ENCODE measurements around the gene ADK.

The ADK gene

GRCh38 chr10:74322141-74322540, 171.1 kb downstream of the ADK start:
- TF ChIP-seq, protein P1, sequence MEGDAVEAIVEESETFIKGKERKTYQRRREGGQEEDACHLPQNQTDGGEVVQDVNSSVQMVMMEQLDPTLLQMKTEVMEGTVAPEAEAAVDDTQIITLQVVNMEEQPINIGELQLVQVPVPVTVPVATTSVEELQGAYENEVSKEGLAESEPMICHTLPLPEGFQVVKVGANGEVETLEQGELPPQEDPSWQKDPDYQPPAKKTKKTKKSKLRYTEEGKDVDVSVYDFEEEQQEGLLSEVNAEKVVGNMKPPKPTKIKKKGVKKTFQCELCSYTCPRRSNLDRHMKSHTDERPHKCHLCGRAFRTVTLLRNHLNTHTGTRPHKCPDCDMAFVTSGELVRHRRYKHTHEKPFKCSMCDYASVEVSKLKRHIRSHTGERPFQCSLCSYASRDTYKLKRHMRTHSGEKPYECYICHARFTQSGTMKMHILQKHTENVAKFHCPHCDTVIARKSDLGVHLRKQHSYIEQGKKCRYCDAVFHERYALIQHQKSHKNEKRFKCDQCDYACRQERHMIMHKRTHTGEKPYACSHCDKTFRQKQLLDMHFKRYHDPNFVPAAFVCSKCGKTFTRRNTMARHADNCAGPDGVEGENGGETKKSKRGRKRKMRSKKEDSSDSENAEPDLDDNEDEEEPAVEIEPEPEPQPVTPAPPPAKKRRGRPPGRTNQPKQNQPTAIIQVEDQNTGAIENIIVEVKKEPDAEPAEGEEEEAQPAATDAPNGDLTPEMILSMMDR (IDR thresholded peaks at IDR 0.05; ENCODE audit: low read depth, low read length) = no peak
- no peak overlapping the region for H3K4me3 ChIP-seq (replicated peaks in 1 of 2; ENCODE audit: low read depth in 2 of 2, low read length in 2 of 2)
- DNase-seq (ENCODE audit: low read depth in 2 of 2) = no peak

DNA sequence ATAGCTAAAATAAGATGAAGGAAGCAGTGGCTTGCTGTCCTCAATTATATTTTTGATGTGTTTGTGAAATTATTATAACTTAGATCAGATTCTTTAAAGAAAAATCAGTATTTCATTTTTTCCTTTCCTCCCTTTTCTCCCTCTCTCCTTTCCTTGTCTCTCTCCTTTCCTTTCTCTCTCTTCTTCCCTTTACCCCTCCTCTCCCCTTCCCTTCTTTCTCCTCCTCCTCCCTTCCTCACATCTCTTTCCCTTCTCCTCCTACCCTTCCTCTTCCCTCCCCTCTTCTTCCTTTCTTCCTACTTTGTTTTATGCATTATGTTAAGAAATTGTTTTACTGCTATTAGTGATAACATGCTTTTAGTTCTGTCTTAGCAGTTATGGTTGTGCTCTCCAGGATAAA, 171.5 kb downstream of the ADK start:
- TF ChIP-seq, protein P1 (IDR thresholded peaks at IDR 0.05; ENCODE audit: low read depth, low read length) = no peak
- no peak overlapping the region for H3K4me3 ChIP-seq (replicated peaks in 1 of 2; ENCODE audit: low read depth in 2 of 2, low read length in 2 of 2)
- DNase-seq (ENCODE audit: low read depth in 2 of 2) = no peak

DNA sequence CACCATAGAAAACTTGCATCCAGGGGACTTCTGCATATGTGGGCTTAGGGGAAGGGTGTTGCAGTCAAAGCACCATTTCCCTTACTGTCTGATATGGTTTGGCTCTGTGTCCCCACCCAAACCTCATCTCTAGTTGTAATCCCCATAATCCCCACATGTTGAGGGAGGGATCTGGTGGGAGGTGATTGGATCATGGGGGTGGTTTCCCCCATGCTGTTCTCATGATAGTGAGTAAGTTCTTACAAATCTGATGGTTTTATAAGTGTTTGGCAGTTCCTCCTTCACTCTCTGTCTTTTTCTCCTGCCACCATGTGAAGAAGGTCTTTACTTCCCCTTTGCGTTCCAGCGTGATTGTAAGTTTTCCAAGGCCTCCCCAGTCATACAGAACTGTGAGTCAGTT, 177.4 kb downstream of the ADK start:
- no peak overlapping the region for H3K4me3 ChIP-seq (replicated peaks in 1 of 2; ENCODE audit: low read depth in 2 of 2, low read length in 2 of 2)
- TF ChIP-seq, protein P1 (IDR thresholded peaks at IDR 0.05; ENCODE audit: low read depth, low read length) = no peak
- DNase-seq (ENCODE audit: low read depth in 2 of 2) = no peak

GRCh38 chr10:74329873-74330272, 178.9 kb downstream of the ADK start:
- TF ChIP-seq, protein P1 (IDR thresholded peaks at IDR 0.05; ENCODE audit: low read depth, low read length) = no peak
- no peak overlapping the region for H3K4me3 ChIP-seq (replicated peaks in 1 of 2; ENCODE audit: low read depth in 2 of 2, low read length in 2 of 2)
- DNase-seq (ENCODE audit: low read depth in 2 of 2) = peak in 1 of 2 donors; percentile 49

DNA sequence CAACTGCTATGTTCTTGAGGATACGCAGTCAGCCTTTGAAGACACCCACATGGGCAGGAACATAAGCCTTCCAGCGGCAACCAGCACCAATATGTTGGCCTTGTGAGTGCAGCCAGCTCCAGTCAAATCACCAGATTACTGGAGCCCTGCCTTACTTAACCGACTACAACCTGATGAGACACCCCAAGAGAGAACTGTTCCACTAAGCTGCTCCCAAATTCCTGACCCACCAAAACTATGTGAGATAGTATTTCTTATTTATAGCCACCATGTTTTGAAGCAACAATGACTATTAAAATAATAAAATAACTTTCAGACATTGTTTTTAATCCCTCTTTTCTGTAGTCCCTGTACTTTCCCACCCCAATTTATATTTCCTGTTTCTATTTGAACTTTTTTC, 179.6 kb downstream of the ADK start:
- no peak for DNase-seq (ENCODE audit: low read depth in 2 of 2)
- no peak overlapping the region for H3K4me3 ChIP-seq (replicated peaks in 1 of 2; ENCODE audit: low read depth in 2 of 2, low read length in 2 of 2)
- TF ChIP-seq, protein P1 (IDR thresholded peaks at IDR 0.05; ENCODE audit: low read depth, low read length) = no peak

GRCh38 chr10:74332398-74332797, 181.4 kb downstream of the ADK start:
- TF ChIP-seq, protein P1 (IDR thresholded peaks at IDR 0.05; ENCODE audit: low read depth, low read length) = no peak
- peak in 1 of 2 donors; percentile 33 for DNase-seq (ENCODE audit: low read depth in 2 of 2)
- H3K4me3 ChIP-seq (replicated peaks in 1 of 2; ENCODE audit: low read depth in 2 of 2, low read length in 2 of 2) = no peak overlapping the region

DNA sequence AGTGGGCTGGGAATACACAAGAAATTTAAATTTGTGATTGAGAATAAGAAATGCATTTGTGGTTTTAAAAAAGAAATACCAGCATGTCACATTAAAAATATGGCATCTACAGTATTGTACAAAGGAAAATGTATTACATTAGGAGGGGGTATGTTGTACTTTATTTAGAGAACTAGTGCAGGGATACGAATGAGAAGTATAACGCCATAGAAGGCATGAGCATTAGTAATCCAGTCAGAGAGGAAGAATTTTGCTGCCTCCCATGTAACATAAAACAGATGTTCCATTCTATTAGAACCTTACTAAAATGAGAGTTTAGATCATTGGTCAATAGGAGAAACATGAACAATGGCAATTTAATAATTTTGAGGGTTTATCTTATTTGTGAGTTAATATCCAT, 182.2 kb downstream of the ADK start:
- TF ChIP-seq, protein P1 (IDR thresholded peaks at IDR 0.05; ENCODE audit: low read depth, low read length) = no peak
- H3K4me3 ChIP-seq (replicated peaks in 1 of 2; ENCODE audit: low read depth in 2 of 2, low read length in 2 of 2) = no peak overlapping the region
- peak; percentile 11 to 57 for DNase-seq (ENCODE audit: low read depth in 2 of 2)
